ENCODE data around the gene TOE1.

GRCh38 chr1:45348966-45349677 is 9.2 kb downstream of the TOE1 start:
- TF ChIP-seq CTCF (IDR thresholded peaks at IDR 0.05) (no peak), POLR2A (IDR thresholded peaks at IDR 0.05) (no peak)
